ENCODE measurements around the gene UQCR11.

The UQCR11 gene

DNA sequence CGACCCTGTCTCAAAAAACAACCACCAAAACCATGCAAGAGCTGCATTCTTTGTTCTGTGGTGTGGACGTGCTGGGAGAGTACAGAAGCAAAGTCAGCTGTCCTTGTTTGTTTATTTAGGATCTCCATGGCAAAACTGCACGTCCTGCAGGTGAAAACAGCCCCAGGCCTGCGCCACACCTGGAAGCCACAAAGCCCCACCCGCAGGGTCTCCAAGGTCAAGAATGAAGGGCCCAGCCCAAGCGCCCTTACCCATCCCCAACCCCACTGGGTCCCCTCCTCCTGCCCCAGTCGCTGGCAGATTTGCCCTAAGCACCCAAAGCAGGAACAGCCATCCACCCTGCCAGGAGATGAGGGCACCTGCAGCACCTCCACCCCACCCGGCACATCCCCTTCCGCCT is 23.1 kb downstream of the UQCR11 start:
- no peaks in the 10 kb centered on the region for H3K9me3 ChIP-seq (ENCODE audit: low read depth, low read length)
- peaks cover 56% of the 10 kb centered on the region; the same call in 1 of the 2 replicates for H3K36me3 ChIP-seq (ENCODE audit: insufficient read depth, low read length)
- TF ChIP-seq POLR2AphosphoS5 (IDR thresholded peaks at IDR 0.05; ENCODE audit: borderline replicate concordance, low read depth, low read length) (no peak), EZH2 (IDR thresholded peaks at IDR 0.05) (no peak), FOXP2 (optimal IDR thresholded peaks at IDR 0.05; ENCODE audit: control extremely low read depth, extremely low read length, insufficient read depth) (no peak)
- H3K9ac ChIP-seq (ENCODE audit: insufficient read length): no peak overlapping the region
- H3K27ac ChIP-seq: no peak overlapping the region
- H3K4me3 ChIP-seq: no peak overlapping the region
- no peak for DNase-seq (ENCODE audit: low read depth, low spot score)

DNA sequence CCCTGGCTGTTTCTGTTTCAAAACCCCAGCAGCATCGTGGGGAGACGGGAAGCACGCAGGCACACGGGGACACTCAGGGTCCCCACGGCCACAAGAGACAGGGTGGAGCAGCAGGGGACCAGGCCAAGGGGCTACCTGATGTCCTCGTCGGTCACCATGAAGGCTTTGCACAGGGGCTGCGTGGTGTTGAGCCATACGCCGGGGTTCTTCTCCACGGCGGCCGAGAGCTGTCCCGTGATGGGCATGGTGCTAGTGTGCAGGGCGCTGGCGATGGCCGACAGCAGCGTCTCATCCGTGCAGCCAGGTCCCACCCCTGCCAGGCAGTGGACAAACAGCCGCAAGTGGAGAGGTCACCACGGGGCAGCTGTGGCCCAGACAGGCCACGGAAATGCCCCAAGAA is 24.3 kb downstream of the UQCR11 start:
- no peaks in the 10 kb centered on the region for H3K9me3 ChIP-seq (ENCODE audit: low read depth, low read length)
- no peak overlapping the region for H3K9ac ChIP-seq (ENCODE audit: insufficient read length)
- H3K4me3 ChIP-seq: no peak overlapping the region
- H3K27ac ChIP-seq: no peak overlapping the region
- peaks cover 53% of the 10 kb centered on the region; the same call in 1 of the 2 replicates for H3K36me3 ChIP-seq (ENCODE audit: insufficient read depth, low read length)
- TF ChIP-seq FOXP2 (optimal IDR thresholded peaks at IDR 0.05; ENCODE audit: control extremely low read depth, extremely low read length, insufficient read depth) (no peak), POLR2AphosphoS5 (IDR thresholded peaks at IDR 0.05; ENCODE audit: borderline replicate concordance, low read depth, low read length) (no peak), EZH2 (IDR thresholded peaks at IDR 0.05) (no peak)
- DNase-seq (ENCODE audit: low read depth, low spot score): no peak

DNA sequence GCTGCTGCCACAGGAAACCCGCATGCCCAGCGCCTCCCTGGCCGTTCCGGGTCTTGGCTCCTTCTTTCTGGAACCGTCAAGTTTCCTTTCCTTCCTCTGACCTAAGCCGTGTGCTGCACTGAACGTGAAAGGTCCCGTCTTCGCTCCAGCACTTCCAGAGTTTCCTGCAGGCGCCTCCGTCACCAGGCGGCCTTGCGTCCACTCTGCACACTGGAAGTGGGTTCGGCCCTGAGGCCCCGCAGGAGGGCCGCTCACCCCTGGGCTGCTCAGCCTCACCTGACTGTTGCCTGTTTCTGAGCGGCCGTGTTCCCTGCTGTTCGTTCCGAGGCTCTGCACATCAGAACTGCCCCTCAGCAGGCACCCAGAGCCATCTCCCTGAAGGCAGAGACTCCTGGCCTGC is 24.9 kb downstream of the UQCR11 start:
- peaks cover 48% of the 10 kb centered on the region; the same call in 1 of the 2 replicates for H3K36me3 ChIP-seq (ENCODE audit: insufficient read depth, low read length)
- no peak overlapping the region for H3K4me3 ChIP-seq
- H3K9me3 ChIP-seq (ENCODE audit: low read depth, low read length): no peaks in the 10 kb centered on the region
- TF ChIP-seq EZH2 (IDR thresholded peaks at IDR 0.05) (no peak), FOXP2 (optimal IDR thresholded peaks at IDR 0.05; ENCODE audit: control extremely low read depth, extremely low read length, insufficient read depth) (no peak), POLR2AphosphoS5 (IDR thresholded peaks at IDR 0.05; ENCODE audit: borderline replicate concordance, low read depth, low read length) (no peak)
- no peak overlapping the region for H3K27ac ChIP-seq
- H3K9ac ChIP-seq (ENCODE audit: insufficient read length): no peak overlapping the region
- DNase-seq (ENCODE audit: low read depth, low spot score): no peak

- Histone ChIP-seq H3K9ac (ENCODE audit: insufficient read length) (no peak overlapping the region), H3K4me3 (no peak overlapping the region), H3K9me3 (ENCODE audit: low read depth, low read length) (no peaks in the 10 kb centered on the region), H3K27ac (no peak overlapping the region), H3K36me3 (ENCODE audit: insufficient read depth, low read length) (peaks cover 41% of the 10 kb centered on the region; the same call in 1 of the 2 replicates)
- TF ChIP-seq FOXP2 (optimal IDR thresholded peaks at IDR 0.05; ENCODE audit: control extremely low read depth, extremely low read length, insufficient read depth) (no peak), POLR2AphosphoS5 (IDR thresholded peaks at IDR 0.05; ENCODE audit: borderline replicate concordance, low read depth, low read length) (no peak), EZH2 (IDR thresholded peaks at IDR 0.05) (no peak)
- no peak for DNase-seq (ENCODE audit: low read depth, low spot score)
Observed at GRCh38 chr19:1579222-1579621, 26.0 kb downstream of the UQCR11 start.

DNA sequence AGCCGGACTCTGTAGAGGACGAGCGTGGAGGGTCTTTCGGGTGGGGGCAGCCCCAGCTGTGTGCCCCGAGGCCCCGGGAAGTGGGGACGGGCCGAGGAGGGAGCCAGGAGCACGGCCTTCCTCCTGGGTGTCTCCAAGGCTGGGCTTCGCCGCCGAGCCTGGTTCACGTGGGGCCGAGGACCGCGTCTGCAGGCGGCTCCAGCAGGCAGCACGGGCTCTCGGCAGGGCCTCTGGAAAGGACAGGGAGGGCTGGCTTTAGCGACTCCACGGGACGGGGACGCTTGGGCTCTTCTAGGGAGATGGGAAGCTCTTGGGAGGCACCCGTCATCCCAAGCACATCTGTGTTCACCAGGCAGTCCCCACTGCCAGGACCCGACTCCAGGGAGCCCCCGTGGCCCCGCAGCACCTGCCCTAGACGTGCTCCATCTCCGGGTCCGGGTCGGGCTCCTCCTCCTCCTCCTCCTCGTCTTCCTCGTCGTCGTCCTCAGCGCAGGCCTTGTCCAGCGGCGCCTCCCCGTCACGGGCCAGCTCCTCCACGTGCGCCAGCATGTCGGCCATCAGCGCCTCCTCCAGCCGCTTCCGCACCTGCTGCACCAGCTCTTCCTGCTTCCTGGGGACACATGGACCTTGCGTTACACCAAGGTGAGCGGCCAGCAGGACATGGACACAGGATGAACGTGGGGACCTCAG is 27.2 kb downstream of the UQCR11 start:
- TF ChIP-seq POLR2AphosphoS5 (IDR thresholded peaks at IDR 0.05; ENCODE audit: borderline replicate concordance, low read depth, low read length) (no peak), FOXP2 (optimal IDR thresholded peaks at IDR 0.05; ENCODE audit: control extremely low read depth, extremely low read length, insufficient read depth) (no peak), EZH2 (IDR thresholded peaks at IDR 0.05) (no peak)
- DNase-seq (ENCODE audit: low read depth, low spot score): no peak
- H3K9me3 ChIP-seq (ENCODE audit: low read depth, low read length): no peaks in the 10 kb centered on the region
- no peak overlapping the region for H3K27ac ChIP-seq
- no peak overlapping the region for H3K4me3 ChIP-seq
- no peak overlapping the region for H3K9ac ChIP-seq (ENCODE audit: insufficient read length)
- peaks cover 34% of the 10 kb centered on the region; the same call in 1 of the 2 replicates for H3K36me3 ChIP-seq (ENCODE audit: insufficient read depth, low read length)

DNA sequence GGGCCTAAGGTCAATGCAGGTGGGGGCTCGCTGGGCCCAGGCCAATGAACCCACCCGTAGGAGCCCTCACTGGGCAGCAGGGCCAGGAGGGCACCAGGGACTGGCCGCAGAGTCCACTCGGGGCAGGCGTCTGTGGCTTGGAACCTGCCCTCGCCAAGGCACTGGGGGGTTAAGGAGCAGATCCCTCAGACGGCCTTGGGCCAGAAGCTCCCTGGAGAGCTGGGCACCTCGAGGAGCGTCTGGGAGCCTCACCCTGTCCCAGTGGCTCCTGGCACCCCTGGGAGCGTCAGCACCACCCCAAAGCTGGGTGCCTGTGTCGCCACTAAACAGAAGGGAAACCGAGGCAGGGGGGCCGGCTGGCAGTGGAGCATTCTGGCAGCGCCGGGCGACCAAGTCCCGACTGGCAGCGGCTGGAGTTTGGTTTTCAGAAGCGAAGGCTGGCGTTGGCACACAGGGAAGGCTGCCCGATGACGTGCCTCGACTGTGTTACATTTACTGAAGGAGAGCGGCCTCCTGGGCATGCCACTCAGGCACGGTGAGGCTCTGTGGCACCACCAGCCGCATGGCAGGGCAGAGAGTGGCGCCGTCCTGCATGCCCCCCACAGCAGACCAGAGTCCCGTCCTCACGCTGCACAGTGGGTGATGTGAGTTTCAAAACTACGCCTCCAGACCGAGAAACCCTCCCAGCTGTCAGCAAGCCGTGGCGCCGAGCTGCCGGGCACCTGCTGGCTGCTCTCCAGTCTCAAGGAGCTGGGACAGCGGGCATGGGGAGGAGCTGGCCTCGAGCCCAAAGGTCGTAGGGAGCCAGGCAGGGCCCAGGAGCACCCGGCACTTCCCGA is 28.0 kb downstream of the UQCR11 start:
- Histone ChIP-seq H3K27ac (no peak overlapping the region), H3K9ac (ENCODE audit: insufficient read length) (no peak overlapping the region), H3K9me3 (ENCODE audit: low read depth, low read length) (no peaks in the 10 kb centered on the region), H3K4me3 (no peak overlapping the region), H3K36me3 (ENCODE audit: insufficient read depth, low read length) (peaks cover 30% of the 10 kb centered on the region; the same call in 1 of the 2 replicates)
- no peak for DNase-seq (ENCODE audit: low read depth, low spot score)
- TF ChIP-seq POLR2AphosphoS5 (IDR thresholded peaks at IDR 0.05; ENCODE audit: borderline replicate concordance, low read depth, low read length) (no peak), EZH2 (IDR thresholded peaks at IDR 0.05) (no peak), FOXP2 (optimal IDR thresholded peaks at IDR 0.05; ENCODE audit: control extremely low read depth, extremely low read length, insufficient read depth) (no peak)

DNA sequence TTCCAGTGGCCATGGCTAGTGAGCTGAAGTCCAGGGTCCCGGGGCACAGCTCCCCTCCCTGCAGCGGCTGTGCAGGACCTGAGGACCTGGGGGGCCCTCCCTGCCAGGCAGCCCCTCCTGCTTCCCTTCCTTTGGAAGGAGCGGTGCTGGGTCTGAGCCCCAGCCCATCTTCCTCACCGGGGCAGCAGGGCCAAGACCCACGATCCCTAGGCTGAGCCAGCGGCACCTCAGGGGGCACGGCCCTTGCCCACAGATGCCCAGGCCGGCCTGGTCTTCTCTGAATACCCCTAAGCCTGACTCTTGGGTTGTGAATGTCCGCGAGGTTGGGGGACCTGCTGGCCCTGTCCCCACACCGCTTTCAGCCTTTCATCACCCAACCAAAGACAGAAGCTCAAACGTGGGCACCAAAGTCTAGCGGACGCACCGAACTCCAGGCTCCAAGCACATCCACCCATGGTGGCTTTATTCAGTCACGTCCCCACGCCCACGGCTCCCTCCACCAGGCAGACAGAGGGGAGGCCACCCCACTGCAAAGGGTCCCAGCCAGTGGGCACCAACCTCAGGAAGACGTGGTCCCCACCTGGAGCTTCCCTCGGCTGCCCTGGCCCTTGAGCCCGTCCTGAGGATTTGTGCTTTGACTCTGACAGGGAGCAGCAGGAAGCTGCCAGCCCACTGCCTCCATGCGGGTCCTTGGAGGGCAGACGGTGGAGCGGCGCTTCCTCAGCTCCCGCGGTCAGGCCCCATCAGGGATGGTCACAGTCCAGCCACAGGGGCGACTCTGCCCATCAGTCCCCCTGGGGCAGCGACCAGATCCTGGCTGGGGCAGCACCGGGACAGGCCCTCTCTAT is 28.8 kb downstream of the UQCR11 start:
- TF ChIP-seq POLR2AphosphoS5 (IDR thresholded peaks at IDR 0.05; ENCODE audit: borderline replicate concordance, low read depth, low read length) (no peak), FOXP2 (optimal IDR thresholded peaks at IDR 0.05; ENCODE audit: control extremely low read depth, extremely low read length, insufficient read depth) (no peak), EZH2 (IDR thresholded peaks at IDR 0.05) (no peak)
- no peak overlapping the region for H3K9ac ChIP-seq (ENCODE audit: insufficient read length)

More for the DNA sequence above, 28.8 kb downstream of the UQCR11 start:
- peaks cover 23% of the 10 kb centered on the region; the same call in 1 of the 2 replicates for H3K36me3 ChIP-seq (ENCODE audit: insufficient read depth, low read length)
- H3K27ac ChIP-seq: no peak overlapping the region
- DNase-seq (ENCODE audit: low read depth, low spot score): no peak
- no peak overlapping the region for H3K4me3 ChIP-seq
- H3K9me3 ChIP-seq (ENCODE audit: low read depth, low read length): no peaks in the 10 kb centered on the region

Measured in SK-N-MC (cell line).